NCI-H1092 treated with DMSO at 0.1 percent for 48 hours (cell line): Measurements from ENCODE around the gene LRMDA.
A peak's percentile ranks its signal among the peaks of the same experiment; 100 is the strongest.

Source experiments
- DNase-seq: peaks from one replicate; lab custom pipeline; 2025; lab: John Stamatoyannopoulos, UW

The LRMDA gene

DNA sequence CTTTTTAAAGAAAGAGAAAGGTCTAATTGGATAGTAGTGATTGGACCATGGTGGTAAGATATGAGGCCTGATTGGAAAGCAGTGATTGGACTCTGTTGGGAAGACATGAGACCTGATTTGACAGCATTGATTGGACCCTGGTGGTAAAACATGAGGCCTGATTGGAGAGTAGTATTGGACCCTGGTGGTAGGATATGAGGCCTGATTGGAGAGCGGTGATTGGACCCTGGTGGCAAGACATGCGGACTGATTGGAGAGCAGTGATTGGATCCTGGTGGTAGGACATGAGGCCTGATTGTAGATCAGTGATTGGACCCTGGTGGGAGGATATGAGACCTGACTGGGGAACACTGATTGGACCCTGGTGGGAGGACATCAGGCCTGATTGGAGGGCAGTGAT, 444.3 kb downstream of the LRMDA start:
- no peak for DNase-seq

DNA sequence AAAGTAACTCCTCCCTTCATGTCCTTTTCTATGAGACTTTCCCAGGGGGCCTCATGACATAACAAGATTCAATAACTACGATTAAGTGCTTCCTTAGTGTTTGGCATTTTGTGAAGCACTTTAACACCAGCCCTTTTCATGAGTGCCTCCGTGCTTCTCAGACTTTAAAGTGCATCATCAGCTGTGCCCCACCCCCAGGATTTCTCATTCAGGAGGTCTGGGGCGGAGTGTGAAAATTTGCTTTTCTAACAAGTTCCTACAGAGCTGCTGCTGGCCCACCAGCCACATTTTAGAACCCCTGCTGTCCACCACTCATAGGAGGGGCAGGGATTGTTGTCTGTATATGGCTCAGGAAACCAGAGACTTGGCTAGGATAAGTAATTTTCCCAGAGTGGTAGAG, 445.3 kb downstream of the LRMDA start:
- no peak for DNase-seq

DNA sequence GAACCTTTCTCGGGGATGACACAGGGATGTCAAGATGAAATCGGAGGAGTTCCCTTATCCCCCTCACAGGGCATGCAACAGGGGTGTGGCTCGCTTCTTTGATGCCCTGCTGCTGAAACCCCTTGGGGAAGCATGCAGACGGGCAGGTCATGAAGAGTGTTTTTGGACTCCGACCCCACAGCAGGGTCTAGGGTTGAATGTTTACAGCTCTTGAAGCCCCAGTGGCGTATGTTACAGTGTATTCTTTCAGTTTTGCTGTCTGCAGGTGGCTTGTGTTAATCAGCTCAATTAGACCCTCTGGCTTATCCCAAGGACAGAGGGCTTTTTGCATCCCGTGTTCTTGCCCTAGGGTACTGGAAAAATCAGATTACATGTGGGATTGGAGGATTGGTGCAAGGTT, 446.5 kb downstream of the LRMDA start:
- DNase-seq, result no peak

DNA sequence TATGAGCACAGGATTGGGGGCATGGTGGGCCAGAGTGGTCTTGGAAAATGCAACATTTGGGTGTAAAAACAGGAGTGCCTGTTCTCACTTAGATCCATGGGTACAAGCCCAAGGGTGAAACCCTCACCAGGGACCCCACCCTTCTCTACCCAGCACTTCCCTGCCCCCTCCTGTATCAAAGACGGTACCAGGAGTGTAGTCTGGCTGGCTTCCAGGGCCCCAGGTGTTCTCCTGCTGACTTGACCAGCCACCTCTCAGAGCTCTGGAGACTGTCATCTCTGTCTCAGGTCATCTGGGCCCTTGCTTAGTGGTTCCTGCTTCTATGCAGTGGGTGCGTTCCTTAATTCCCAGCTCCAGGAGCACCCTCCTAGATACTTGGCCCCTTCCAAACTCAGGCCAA, 447.2 kb downstream of the LRMDA start:
- no peak for DNase-seq

DNA sequence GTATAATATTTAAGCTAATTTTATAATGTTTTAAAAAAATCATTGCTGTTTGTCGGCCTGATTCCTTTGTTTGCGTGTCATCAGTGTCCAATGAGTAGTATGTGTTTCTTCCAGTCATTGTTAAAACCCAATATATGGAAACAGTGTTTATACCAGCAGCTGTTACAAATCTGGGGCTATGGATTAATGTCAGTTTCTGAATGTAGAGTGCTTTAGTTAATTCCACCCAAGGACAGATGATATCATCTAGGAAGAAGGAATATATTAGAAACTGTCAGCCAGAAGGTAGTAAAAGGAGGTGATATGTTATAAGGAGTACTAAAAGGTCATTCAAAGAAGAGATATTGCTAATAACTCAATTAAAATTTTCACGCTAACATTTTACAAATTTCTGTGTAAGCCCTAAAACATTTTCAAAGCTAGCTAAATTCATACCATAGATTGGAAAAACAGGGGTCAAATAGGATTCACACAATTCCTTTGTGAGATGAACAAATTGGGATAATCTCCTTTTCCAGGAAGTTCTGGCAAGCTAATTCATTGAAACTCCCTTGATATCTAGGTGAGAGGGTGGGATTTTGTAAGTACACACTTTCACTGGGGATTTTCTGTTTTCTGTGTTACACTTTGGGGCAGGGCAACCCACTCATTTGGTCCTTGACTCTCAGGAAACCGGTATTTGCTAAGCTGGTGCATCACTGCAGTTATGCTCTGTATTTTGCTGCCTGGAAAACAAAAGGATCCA, 448.8 kb downstream of the LRMDA start:
- no peak for DNase-seq

DNA sequence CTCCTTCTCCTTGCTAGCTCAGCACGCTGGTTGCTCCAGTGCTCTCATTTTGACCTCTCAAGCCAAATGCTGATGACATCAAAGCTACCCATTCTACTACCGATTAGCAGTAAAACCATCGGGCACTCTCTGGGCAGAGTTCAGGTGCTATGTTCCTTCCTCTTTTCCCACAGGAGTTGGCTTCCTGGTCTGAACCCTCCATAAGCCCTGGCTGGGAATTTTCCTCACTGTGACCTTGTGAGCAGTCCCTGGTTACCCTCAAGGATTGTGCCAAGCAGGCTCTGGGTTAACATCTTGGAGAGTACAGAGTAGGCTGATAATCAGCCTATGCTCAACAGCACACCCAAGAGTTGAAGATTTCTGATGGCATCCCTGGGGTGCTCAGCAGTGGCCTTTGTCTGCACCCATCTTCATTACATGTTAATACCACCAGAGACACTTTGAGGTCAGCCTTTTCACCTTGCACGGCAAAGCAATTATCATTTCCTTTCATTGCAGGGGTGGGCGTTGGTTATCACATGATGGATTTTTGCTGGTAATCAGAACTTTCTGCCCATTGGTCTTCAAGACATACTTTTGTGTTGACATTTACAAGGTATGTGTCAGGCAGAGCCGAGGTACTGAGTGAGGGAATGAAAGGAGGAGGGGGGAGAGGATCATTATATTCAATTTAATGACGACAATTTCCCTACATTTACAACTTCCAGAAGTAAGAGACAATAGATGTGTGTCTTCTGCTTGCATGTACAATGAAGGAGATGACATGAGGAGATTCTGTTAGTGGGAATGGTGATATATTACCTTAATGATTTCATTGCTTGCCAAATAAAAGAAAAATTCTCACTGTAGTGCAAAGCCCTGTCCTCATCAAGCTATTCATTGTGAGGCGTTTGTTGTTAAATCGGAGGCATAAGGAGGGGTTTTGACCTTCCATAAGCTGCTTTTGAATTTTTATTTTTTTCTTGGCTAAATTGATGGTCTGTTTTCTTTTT, 452.0 kb downstream of the LRMDA start:
- no peak for DNase-seq

DNA sequence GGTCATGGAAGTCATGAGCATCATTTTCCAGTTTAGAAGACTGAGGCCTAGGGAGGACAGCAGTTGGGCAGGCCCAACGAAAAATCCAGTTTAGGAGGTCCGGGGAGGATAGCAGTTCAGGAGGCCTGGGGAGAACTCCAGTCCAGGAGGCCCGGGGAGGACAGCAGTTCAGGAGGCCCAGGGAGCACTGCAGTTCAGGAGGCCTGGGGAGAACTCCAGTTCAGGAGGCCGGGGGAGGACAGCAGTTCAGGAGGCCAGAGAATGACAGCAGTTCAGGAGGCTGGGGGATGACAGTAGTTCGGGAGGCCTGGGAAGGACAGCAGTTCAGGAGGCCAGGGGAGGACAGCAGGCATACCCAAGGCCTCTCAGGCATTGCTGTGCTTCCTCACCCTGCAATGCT, 453.4 kb downstream of the LRMDA start:
- no peak for DNase-seq

DNA sequence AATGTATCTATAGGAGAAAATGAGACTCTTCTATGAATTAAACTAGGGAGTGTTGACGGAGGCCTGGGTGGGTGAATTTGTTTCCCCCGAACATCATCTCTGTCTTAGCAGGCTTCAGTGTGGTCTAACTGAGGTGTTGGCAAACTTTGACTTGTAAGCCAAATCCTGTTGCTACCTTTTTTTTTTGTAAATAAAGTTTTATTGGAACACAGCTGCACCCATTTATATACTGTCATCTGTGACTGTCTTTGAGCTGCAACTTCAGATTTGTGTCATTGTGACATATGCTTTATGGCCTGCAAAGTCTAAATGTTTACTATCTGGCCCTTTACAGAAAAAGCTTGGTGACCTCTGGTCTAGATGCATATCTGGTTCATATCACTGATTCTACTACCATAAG, 455.9 kb downstream of the LRMDA start:
- DNase-seq, result no peak

DNA sequence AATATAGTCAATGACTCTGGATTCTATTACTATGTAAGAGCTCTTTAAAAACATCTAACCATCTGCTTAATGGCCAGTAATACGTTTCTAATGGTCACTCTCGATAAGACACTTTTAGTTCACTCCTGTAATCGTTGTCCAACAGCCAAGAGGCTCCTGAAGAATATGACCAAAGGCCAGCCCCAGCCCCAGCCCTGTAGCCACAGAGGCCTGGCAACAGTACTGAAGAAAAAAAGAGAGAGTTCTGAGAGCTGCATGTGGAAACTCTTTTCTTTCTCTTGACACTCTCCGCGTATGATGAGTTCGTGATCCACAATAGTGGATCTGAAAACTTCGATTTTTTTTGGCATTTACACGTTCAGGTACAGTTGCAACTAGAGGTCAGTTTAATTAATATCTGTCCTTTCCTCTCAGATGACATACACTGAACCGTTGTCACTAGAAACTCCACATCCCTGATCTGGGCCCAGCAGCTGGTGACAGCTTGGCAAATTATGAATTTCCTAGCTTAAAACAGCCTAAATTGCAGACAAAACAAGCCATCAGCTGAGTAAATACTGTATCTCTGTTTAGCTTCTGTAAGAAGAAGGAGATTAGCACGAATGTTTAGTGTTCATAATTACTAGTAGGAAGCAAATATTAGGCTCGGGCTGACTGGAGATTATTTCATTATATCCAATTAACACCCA, 456.7 kb downstream of the LRMDA start:
- peak; percentile 40 for DNase-seq

DNA sequence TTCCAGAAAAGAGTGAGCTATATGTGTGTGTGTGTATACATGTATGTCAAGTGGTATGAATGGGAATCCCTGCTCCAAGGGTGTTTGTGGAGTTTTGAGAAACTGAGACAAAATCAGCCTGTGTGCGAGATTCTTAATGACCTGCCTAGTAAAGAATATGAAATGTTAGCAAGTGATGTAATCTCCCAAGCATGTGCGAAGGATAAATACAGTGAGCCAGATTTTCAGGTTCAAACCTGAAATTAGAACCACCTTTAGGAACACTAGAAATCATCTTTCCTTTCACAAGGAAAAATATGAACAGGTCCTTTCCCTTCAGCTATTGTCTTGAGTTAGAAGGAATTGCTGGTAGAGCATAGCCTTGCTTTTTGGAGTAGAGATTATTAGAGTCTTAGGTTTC, 457.6 kb downstream of the LRMDA start:
- DNase-seq, result no peak

DNA sequence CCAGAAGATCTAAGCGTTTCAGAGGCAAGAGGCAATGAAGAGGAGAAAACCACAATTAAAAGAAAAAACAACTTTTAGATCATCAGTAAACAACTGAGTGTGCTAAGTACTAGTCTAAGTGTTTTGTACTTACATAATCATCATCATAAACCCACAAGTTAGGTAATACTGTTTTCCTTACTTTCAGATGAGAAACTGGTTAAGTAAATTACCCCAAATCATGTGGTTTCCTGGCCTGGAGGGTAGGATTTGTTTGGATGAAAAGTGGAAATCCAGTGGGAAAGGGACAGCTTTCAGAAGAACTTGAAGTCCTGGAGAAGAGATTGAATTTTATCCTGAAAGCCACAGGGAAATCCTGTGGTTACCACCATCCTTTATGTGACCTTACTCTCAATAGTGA, 463.3 kb downstream of the LRMDA start:
- no peak for DNase-seq

DNA sequence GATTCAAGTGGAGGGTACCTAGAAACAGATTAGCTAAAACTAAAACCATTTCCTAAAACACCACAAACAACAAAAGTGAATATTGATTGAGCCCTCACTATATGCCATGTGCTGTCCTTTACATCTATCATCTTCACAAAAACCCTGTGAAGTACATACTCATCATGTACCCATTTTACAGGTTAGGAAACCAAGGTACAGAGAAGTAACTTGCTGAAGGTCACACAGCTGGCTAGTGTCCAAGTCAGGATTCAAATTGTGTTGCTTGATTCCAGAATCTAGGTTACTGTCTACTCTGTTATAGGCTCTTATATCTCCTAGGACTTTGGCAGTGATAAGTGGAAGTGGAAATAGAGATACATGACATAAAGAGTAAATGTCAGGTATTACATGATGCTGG, 463.8 kb downstream of the LRMDA start:
- DNase-seq, result no peak

DNA sequence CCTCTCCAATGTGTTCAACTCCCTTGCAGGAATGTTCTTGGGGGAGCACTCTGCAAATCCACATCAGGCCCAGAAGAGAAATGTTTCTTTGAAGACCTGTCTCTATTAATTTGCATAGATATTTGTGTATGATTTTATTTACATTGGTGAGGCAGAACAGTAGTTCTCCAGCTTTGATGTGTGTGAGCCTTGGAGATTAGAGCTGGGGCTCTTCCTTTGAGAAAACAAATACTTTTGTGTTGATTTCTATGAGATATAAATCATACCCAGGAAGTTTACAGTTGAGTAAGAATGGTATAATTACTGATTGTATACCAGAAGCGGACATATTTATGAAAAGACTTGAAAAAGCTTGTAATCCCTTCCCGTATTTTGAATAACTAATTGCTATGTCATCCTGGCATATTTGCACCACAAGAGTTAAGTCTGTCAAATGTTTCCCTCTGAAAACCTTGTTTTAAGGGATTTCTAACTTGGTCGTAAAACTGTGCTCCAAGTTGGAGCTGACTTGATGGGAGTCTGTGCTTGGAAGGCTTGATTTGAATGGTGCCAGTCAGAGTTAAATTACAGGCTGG, 468.5 kb downstream of the LRMDA start:
- DNase-seq, result no peak

DNA sequence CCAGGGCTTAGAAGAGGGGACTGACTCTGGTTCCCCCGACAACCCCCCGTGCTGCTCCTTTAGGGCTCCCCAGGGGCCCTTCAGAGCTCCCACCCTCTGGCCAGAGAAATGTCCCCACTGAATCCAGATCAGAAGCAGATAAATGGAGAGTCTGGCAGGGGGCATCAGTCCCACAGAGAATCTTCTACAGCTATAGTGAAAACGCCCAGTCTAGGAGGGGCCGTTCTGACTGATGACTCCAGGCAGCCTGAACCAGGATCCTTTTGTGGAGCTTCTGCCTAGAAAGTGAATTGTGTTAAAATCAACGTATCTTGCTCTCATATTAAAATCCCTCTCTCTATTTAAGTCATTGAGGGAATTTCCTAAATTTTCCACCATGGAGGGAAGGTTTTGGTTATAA, 471.4 kb downstream of the LRMDA start:
- DNase-seq, result no peak

DNA sequence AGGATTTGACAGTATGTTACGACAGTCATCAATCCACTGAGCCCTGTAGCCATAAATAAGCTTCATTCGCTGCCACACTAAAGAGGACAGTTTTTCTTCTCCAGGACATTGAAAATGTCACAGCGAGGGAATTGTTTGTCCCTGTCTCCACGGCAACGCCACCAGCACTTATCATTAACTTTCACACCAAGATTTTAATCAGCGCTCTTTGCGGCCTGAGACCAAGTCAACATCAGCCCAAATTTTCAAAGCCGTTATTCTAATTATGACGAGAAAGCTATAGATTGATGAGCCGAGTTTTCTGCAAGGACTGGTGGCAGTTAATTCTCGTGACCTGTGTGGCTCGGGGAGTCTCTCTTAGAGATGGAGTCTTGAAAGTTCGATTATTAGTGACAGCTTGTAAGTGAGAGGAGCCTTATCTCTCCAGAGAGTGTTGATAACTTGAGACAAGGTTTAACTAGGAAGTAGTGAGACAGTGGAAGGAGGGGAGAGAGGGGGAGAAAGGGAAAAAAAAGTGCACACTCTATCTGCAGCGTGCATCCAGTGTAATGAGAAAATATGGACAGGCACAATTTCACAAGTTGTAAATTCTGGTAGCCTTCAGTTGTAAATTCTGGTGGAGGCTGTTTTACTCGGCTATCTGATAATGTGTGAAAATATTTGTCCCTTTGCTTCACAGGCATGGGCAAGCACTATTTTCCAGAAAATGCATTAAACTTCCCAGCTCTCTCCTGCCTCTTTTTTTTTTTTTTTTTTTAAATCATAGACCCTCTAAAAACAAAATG, 473.3 kb downstream of the LRMDA start:
- no peak for DNase-seq

DNA sequence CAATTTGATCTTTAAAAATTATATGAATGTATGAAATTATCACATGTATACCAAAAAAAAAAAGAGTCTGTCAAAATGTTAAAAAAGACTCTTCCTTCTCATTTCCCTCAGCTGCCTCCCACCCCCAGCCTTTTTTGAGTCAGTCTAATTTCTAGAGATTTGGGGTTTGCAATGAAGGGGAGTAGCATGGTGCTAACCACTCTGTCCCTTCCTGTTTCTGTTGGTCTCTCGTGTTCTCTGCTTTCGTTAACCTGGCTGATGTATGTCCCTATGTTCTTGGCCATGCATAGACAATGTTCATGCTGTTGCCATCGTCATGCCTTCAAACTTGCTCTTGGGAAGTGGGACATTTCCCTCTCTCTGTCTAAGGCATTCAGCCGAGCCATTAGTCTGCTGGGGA, 474.1 kb downstream of the LRMDA start:
- no peak for DNase-seq

DNA sequence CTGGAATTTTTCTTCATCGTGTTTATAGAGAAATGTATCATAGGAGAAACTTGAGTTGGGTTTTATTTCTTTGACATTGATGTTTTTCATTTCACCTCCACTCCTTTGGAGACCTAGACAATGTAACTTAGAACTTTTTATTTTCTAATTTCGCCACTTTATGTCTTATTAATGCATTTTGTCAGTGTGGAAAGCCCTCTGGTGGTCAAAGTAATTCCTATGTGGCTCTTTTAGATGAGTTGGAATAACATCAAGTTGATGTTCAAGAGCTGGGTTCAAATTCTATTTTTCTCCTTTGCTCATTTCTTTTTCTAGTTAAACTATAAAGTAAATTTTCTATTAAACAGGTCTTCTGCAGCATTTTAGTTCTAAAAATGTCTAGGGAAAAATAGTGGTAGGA, 478.6 kb downstream of the LRMDA start:
- DNase-seq, result peak; percentile 3

DNA sequence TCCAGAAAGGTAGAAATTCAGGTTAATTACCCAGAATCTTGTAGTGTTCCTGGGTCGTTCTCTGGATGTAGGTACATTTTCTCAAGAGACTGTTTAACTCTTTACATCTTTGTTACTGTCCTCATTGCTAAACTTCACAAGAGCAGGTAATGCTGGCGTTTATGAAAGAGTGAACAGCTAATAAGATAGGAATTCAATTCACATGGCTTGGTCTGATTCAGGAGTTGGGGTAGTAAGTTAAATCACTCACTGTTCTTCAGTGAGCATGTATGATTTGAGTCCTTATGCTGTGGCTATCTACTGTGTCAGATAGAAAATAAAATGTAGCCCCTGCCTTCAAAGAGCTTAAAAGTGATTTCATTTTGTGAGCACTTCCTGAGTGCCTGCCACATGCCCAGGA, 480.0 kb downstream of the LRMDA start:
- DNase-seq, result no peak

DNA sequence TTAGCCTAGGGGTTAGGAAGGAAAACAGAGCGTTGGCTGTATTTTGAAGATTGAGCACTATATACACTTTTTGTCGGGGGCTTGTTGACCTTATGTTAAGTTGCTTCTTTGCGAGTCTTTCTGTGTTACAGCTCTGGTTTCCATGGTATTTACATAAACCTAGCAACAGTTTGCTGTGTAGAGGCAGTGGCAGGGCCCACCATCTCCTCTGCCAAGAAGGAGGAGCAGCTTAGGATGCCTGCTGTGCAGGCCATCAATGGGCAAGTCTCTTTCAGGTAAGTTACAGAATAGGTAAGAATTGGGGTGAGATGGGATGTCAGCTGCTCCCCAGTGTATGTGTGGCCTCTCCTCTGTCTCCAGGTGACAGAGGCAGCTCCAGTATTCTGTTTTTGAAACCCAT, 485.5 kb downstream of the LRMDA start:
- DNase-seq, result no peak

DNA sequence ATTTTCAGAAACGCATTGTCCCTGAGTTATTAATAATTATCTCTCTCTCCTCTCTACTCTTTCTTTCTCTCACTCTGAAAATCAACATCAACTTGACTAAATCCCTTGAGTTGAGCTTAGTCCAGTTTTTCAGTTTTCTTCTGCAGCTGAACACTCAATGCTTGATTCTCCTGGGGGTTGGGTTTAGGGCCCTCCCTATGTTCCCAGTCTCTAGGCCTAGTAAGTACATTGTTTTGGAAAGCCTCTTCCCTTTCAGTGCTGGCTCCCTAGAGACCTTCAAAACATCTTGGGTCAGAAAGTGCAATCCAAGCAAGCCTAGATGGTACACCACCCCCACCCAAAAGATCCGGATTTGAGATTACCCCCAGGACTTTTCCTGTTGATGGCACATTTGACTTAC, 488.5 kb downstream of the LRMDA start:
- no peak for DNase-seq

DNA sequence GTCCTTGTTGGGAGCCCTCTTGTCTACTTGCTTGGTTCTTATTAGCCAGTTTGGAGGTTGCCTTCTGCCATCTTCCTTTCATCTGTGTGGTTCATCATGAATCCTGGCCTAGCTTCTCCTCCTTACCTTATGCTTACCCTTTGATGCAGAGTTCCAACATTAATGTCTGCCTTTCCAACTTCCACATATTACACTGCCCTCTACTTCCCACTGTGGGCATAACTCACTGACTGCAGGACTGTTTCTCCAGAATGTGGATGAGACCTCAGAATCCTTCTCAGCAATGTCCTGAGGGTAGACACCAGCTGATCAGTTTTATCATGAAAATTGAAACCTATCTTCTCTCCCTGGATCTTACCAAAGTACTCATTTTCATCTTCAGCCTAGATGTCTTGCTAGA, 491.0 kb downstream of the LRMDA start:
- DNase-seq, result no peak
